SK-N-SH treated with all-trans-retinoic acid at 6 μM for 48 hours (cell line): Measurements from ENCODE around the gene GNG10.

Source experiments
- ARNTL ChIP-seq: fragments of 450-650 bp; formaldehyde crosslinking; IDR thresholded peaks from 2 replicates; pipeline ENCODE4 v1.5.0; 2020; ENCODE audit warnings: low read depth, mild to moderate bottlenecking, moderate library complexity, borderline replicate concordance
- CSRNP3 ChIP-seq: fragments of 250-450 bp; sonication (Bioruptor Pico); IDR thresholded peaks from 2 replicates; pipeline ENCODE4 v1.5.1; 2021; ENCODE audit warnings: mild to moderate bottlenecking, moderate library complexity
- ESRRG ChIP-seq: fragments of 250-450 bp; sonication (Bioruptor Pico); IDR thresholded peaks from 2 replicates; pipeline ENCODE4 v1.6.1; 2021; ENCODE audit warnings: mild to moderate bottlenecking
- ISL1 ChIP-seq: fragments of 250-450 bp; sonication (Bioruptor Pico); IDR thresholded peaks from 2 replicates; pipeline ENCODE4 v2.1.2; 2022; ENCODE audit warnings: mild to moderate bottlenecking, moderate library complexity
- OSR1 ChIP-seq: fragments of 250-450 bp; sonication (Bioruptor Pico); IDR thresholded peaks from 2 replicates; pipeline ENCODE4 v1.8.0; 2022; ENCODE audit warnings: moderate library complexity, mild to moderate bottlenecking, inconsistent platforms
- TOX ChIP-seq: fragments of 250-450 bp; sonication (Bioruptor Pico); IDR thresholded peaks from 2 replicates; pipeline ENCODE4 v1.8.0; 2021; ENCODE audit warnings: mild to moderate bottlenecking, moderate library complexity, borderline replicate concordance
- TSHZ2 ChIP-seq: fragments of 250-450 bp; sonication (Bioruptor Pico); IDR thresholded peaks from 2 replicates; pipeline ENCODE4 v1.5.0; 2020; ENCODE audit warnings: mild to moderate bottlenecking, moderate library complexity
- ZC3H10 ChIP-seq: fragments of 250-450 bp; sonication (Bioruptor Pico); IDR thresholded peaks from 2 replicates; pipeline ENCODE4 v1.5.1; 2021; ENCODE audit warnings: mild to moderate bottlenecking, moderate library complexity
- ZFP3 ChIP-seq: fragments of 250-450 bp; sonication (Bioruptor Pico); IDR thresholded peaks from 2 replicates; pipeline ENCODE4 v1.5.0; 2020; ENCODE audit warnings: mild to moderate bottlenecking, moderate library complexity
- ZNF565 ChIP-seq: fragments of 450-650 bp; formaldehyde crosslinking; conservative IDR thresholded peaks from 2 replicates; pipeline ENCODE4 v1.5.0; 2020; ENCODE audit warnings: low read depth, mild to moderate bottlenecking, moderate library complexity
- TF ChIP-seq, protein P1 (sequence below): fragments of 250-450 bp; sonication (Bioruptor Pico); IDR thresholded peaks from 2 replicates; pipeline ENCODE4 v1.5.1; 2020; ENCODE audit warnings: low read depth, mild to moderate bottlenecking, moderate library complexity

DNA sequence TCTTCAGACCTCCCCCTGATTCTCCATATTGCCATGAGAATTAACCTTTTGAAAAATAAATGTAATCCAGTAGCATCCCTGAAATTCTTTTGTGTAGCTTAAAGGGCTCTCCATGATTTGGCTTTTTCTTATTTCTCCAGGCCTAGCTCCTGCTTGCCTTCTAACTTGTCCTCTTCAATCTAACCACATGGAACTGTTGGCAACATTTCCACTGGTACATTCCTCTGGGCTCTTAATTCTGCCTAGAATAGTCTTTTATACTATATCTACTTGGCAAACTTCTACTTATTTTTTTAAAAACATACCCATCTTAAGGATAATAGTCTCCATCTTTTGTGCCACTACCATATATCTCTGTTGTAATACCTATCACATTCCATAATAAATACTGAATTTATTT is 54.1 kb downstream of the GNG10 start:
- TF ChIP-seq TSHZ2 (CRISPR knock-in tag) = no peak
- no peak for TF ChIP-seq ZNF565
- TF ChIP-seq ISL1 (CRISPR knock-in tag) = no peak
- TF ChIP-seq ESRRG (CRISPR knock-in tag) = no peak
- no peak for TF ChIP-seq ZFP3 (CRISPR knock-in tag)
- TF ChIP-seq, protein P1, sequence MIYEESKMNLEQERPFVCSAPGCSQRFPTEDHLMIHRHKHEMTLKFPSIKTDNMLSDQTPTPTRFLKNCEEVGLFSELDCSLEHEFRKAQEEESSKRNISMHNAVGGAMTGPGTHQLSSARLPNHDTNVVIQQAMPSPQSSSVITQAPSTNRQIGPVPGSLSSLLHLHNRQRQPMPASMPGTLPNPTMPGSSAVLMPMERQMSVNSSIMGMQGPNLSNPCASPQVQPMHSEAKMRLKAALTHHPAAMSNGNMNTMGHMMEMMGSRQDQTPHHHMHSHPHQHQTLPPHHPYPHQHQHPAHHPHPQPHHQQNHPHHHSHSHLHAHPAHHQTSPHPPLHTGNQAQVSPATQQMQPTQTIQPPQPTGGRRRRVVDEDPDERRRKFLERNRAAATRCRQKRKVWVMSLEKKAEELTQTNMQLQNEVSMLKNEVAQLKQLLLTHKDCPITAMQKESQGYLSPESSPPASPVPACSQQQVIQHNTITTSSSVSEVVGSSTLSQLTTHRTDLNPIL = no peak
- no peak for TF ChIP-seq ARNTL (CRISPR knock-in tag)
- TF ChIP-seq CSRNP3 (CRISPR knock-in tag) = no peak
- no peak for TF ChIP-seq ZC3H10 (CRISPR knock-in tag)
- TF ChIP-seq OSR1 (CRISPR knock-in tag) = no peak
- no peak for TF ChIP-seq TOX (CRISPR knock-in tag)
